Adrenal gland (tissue), 5 donors: Measurements from ENCODE around the gene PIEZO2.

Experiments
- CTCF ChIP-seq, 6 experiments: fragments of 450-650 bp in 4 of 6; fragments of 200-600 bp in 2 of 6; sonication (generic) in 1 of 6; IDR thresholded peaks; 1 replicate in 5 of 6; 2 replicates in 1 of 6; pipeline versions ENCODE4 v1.5.1 to v1.8.0; 2016 to 2021; ENCODE audit warnings: antibody characterized with exemption in 6 of 6, mild to moderate bottlenecking in 2 of 6, moderate library complexity in 1 of 6
- POLR2A ChIP-seq, 2 donors: fragments of 450-650 bp; IDR thresholded peaks; one replicate each; pipeline ENCODE4 v1.6.1; 2017; ENCODE audit warnings: antibody characterized with exemption in 2 of 2, mild to moderate bottlenecking in 2 of 2, moderate library complexity in 1 of 2
- donor health status: DM: no; HTN: no; CAD: no.

- TF ChIP-seq CTCF (IDR thresholded peaks at IDR 0.05) (no peak), POLR2A (IDR thresholded peaks at IDR 0.05) (no peak)
These were observed 36.3 kb downstream of the PIEZO2 start for GRCh38 chr18:11113046-11113548.
